Measurements from ENCODE around the gene IL21R.

DNA sequence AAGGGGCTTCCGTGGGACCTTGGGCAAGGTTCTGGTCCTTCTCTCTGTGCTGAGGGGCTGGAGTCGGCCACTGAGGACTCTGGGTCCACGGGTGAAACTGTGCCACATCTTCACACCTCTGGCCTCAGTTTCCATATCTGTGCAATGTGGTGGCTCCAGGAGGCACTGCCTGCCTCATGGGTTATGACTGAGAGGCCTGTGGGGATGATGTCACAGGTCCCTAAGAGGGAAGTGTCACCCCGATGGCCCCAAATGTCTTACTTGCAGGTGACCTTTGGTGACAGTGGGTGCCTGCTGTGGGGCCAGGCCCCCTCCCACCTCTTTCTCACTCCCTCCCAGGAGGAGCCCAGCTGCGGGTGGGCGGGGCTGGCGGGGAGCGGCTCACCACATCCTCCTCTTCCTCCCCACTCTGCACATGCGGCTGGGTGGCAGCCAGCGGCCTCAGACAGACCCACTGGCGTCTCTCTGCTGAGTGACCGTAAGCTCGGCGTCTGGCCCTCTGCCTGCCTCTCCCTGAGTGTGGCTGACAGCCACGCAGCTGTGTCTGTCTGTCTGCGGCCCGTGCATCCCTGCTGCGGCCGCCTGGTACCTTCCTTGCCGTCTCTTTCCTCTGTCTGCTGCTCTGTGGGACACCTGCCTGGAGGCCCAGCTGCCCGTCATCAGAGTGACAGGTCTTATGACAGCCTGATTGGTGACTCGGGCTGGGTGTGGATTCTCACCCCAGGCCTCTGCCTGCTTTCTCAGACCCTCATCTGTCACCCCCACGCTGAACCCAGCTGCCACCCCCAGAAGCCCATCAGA is at the start of gene IL21R:
- TF ChIP-seq, protein P1, sequence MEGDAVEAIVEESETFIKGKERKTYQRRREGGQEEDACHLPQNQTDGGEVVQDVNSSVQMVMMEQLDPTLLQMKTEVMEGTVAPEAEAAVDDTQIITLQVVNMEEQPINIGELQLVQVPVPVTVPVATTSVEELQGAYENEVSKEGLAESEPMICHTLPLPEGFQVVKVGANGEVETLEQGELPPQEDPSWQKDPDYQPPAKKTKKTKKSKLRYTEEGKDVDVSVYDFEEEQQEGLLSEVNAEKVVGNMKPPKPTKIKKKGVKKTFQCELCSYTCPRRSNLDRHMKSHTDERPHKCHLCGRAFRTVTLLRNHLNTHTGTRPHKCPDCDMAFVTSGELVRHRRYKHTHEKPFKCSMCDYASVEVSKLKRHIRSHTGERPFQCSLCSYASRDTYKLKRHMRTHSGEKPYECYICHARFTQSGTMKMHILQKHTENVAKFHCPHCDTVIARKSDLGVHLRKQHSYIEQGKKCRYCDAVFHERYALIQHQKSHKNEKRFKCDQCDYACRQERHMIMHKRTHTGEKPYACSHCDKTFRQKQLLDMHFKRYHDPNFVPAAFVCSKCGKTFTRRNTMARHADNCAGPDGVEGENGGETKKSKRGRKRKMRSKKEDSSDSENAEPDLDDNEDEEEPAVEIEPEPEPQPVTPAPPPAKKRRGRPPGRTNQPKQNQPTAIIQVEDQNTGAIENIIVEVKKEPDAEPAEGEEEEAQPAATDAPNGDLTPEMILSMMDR (IDR thresholded peaks at IDR 0.05; ENCODE audit: extremely low read depth in 1 of 2, insufficient read depth in 1 of 2, low read depth in 1 of 2, low read length in 2 of 2) = no peak
- no peak for TF ChIP-seq POLR2A (IDR thresholded peaks at IDR 0.05; ENCODE audit: low read depth, low read length)
